Measurements from ENCODE around the gene SPOUT1.

DNA sequence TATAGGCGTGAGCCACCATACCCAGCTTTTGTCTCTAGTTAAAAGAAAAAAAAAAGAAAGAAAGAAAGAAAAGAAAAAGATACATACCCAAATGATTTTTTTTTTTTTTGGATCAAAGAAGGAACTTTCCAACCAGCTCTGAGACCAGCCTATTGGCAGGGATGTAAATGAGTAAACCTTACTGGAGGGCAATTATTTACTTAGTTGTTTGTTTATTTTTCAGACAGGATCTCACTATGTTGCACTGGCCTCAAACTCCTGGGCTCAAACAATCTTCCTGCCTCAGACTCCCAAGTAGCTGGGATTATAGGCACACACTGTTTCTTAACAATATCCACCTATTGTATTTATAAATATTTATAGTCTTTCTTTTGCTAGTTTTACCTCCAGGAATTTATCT, 10.9 kb upstream of the SPOUT1 start:
- TF ChIP-seq, protein P1, sequence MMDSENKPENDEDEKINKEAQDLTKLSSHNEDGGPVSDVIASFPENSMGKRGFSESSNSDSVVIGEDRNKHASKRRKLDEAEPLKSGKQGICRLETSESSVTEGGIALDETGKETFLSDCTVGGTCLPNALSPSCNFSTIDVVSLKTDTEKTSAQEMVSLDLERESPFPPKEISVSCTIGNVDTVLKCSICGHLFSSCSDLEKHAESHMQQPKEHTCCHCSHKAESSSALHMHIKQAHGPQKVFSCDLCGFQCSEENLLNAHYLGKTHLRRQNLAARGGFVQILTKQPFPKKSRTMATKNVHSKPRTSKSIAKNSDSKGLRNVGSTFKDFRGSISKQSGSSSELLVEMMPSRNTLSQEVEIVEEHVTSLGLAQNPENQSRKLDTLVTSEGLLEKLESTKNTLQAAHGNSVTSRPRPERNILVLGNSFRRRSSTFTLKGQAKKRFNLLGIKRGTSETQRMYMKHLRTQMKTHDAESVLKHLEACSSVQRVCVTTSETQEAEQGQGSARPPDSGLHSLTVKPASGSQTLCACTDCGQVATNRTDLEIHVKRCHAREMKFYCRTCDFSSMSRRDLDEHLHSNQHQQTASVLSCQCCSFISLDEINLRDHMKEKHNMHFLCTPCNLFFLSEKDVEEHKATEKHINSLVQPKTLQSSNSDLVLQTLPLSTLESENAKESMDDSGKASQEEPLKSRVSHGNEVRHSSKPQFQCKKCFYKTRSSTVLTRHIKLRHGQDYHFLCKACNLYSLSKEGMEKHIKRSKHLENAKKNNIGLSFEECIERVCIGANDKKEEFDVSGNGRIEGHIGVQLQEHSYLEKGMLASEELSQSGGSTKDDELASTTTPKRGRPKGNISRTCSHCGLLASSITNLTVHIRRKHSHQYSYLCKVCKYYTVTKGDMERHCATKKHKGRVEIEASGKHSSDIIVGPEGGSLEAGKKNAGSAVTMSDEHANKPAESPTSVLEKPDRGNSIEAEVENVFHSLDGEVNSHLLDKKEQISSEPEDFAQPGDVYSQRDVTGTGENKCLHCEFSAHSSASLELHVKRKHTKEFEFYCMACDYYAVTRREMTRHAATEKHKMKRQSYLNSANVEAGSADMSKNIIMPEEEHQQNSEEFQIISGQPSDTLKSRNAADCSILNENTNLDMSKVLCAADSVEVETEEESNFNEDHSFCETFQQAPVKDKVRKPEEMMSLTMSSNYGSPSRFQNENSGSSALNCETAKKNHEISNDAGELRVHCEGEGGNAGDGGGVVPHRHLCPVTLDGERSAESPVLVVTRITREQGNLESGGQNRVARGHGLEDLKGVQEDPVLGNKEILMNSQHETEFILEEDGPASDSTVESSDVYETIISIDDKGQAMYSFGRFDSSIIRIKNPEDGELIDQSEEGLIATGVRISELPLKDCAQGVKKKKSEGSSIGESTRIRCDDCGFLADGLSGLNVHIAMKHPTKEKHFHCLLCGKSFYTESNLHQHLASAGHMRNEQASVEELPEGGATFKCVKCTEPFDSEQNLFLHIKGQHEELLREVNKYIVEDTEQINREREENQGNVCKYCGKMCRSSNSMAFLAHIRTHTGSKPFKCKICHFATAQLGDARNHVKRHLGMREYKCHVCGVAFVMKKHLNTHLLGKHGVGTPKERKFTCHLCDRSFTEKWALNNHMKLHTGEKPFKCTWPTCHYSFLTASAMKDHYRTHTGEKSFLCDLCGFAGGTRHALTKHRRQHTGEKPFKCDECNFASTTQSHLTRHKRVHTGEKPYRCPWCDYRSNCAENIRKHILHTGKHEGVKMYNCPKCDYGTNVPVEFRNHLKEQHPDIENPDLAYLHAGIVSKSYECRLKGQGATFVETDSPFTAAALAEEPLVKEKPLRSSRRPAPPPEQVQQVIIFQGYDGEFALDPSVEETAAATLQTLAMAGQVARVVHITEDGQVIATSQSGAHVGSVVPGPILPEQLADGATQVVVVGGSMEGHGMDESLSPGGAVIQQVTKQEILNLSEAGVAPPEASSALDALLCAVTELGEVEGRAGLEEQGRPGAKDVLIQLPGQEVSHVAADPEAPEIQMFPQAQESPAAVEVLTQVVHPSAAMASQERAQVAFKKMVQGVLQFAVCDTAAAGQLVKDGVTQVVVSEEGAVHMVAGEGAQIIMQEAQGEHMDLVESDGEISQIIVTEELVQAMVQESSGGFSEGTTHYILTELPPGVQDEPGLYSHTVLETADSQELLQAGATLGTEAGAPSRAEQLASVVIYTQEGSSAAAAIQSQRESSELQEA (CRISPR knock-in tag; IDR thresholded peaks at IDR 0.05; ENCODE audit: not compliant biosample characterization): no peak
- no peak for TF ChIP-seq HDAC6 (IDR thresholded peaks at IDR 0.05; ENCODE audit: low read depth, low read length)
- no peak for TF ChIP-seq ZNF274 (CRISPR knock-in tag; IDR thresholded peaks at IDR 0.05)
- no peak for TF ChIP-seq ZNF12 (CRISPR knock-in tag; IDR thresholded peaks at IDR 0.05)
- TF ChIP-seq KAT2B (IDR thresholded peaks at IDR 0.05; ENCODE audit: borderline replicate concordance, low read depth, low read length): no peak
- TF ChIP-seq CREB1 (IDR thresholded peaks at IDR 0.05): no peak
- no peak for TF ChIP-seq CREB1 (CRISPR knock-in tag; IDR thresholded peaks at IDR 0.05)
- TF ChIP-seq, protein P2, sequence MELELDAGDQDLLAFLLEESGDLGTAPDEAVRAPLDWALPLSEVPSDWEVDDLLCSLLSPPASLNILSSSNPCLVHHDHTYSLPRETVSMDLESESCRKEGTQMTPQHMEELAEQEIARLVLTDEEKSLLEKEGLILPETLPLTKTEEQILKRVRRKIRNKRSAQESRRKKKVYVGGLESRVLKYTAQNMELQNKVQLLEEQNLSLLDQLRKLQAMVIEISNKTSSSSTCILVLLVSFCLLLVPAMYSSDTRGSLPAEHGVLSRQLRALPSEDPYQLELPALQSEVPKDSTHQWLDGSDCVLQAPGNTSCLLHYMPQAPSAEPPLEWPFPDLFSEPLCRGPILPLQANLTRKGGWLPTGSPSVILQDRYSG (CRISPR knock-in tag; IDR thresholded peaks at IDR 0.05): no peak
- TF ChIP-seq, protein P3, sequence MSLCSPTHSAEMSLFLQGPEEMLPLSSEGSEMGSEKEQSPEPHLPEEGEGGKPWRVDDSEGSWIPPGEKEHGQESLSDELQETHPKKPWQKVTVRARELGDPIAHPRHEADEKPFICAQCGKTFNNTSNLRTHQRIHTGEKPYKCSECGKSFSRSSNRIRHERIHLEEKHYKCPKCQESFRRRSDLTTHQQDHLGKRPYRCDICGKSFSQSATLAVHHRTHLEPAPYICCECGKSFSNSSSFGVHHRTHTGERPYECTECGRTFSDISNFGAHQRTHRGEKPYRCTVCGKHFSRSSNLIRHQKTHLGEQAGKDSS (CRISPR knock-in tag; IDR thresholded peaks at IDR 0.05; ENCODE audit: borderline replicate concordance, low read depth): no peak
- TF ChIP-seq, protein P4, sequence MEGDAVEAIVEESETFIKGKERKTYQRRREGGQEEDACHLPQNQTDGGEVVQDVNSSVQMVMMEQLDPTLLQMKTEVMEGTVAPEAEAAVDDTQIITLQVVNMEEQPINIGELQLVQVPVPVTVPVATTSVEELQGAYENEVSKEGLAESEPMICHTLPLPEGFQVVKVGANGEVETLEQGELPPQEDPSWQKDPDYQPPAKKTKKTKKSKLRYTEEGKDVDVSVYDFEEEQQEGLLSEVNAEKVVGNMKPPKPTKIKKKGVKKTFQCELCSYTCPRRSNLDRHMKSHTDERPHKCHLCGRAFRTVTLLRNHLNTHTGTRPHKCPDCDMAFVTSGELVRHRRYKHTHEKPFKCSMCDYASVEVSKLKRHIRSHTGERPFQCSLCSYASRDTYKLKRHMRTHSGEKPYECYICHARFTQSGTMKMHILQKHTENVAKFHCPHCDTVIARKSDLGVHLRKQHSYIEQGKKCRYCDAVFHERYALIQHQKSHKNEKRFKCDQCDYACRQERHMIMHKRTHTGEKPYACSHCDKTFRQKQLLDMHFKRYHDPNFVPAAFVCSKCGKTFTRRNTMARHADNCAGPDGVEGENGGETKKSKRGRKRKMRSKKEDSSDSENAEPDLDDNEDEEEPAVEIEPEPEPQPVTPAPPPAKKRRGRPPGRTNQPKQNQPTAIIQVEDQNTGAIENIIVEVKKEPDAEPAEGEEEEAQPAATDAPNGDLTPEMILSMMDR (CRISPR knock-in tag; IDR thresholded peaks at IDR 0.05): no peak
- TF ChIP-seq, protein P5, sequence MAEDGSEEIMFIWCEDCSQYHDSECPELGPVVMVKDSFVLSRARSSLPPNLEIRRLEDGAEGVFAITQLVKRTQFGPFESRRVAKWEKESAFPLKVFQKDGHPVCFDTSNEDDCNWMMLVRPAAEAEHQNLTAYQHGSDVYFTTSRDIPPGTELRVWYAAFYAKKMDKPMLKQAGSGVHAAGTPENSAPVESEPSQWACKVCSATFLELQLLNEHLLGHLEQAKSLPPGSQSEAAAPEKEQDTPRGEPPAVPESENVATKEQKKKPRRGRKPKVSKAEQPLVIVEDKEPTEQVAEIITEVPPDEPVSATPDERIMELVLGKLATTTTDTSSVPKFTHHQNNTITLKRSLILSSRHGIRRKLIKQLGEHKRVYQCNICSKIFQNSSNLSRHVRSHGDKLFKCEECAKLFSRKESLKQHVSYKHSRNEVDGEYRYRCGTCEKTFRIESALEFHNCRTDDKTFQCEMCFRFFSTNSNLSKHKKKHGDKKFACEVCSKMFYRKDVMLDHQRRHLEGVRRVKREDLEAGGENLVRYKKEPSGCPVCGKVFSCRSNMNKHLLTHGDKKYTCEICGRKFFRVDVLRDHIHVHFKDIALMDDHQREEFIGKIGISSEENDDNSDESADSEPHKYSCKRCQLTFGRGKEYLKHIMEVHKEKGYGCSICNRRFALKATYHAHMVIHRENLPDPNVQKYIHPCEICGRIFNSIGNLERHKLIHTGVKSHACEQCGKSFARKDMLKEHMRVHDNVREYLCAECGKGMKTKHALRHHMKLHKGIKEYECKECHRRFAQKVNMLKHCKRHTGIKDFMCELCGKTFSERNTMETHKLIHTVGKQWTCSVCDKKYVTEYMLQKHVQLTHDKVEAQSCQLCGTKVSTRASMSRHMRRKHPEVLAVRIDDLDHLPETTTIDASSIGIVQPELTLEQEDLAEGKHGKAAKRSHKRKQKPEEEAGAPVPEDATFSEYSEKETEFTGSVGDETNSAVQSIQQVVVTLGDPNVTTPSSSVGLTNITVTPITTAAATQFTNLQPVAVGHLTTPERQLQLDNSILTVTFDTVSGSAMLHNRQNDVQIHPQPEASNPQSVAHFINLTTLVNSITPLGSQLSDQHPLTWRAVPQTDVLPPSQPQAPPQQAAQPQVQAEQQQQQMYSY (CRISPR knock-in tag; IDR thresholded peaks at IDR 0.05): no peak
